Prostate gland (tissue), 2 donors: ENCODE data around the gene TLL1.

Source experiments
- CTCF ChIP-seq, 4 experiments: fragments of 200-600 bp in 2 of 4; fragments of 450-650 bp in 2 of 4; sonication (generic) in 2 of 4; IDR thresholded peaks; 1 replicate in 3 of 4; 2 replicates in 1 of 4; pipeline ENCODE4 v1.5.1; 2016 to 2019; ENCODE audit warnings: antibody characterized with exemption in 4 of 4, mild to moderate bottlenecking in 2 of 4, moderate library complexity in 2 of 4
- POLR2A ChIP-seq: fragments of 450-650 bp; IDR thresholded peaks from one replicate; pipeline ENCODE4 v1.6.1; 2016; ENCODE audit warnings: antibody characterized with exemption, mild to moderate bottlenecking

GRCh38 chr4:165839615-165840333 lies 33.3 kb upstream of the TLL1 start:
- TF ChIP-seq POLR2A (no peak), CTCF (IDR thresholded peaks at IDR 0.05) (no peak)
